GM19452 (cell line): ENCODE results near the gene CHAT.
A peak's percentile ranks its signal among the peaks of the same experiment; 100 is the strongest.

ENCODE experiments used
- ATAC-seq: cut with Tn5 transposase; IDR thresholded peaks from one replicate; pipeline ENCODE4 v1.9.1; 2021; ENCODE audit not compliant: unreplicated experiment

Gene CHAT

GRCh38 chr10:49596836-49597235 lies 17.0 kb upstream of the CHAT start:
- no peak for ATAC-seq

- no peak for ATAC-seq
These were observed 16.2 kb upstream of the CHAT start for GRCh38 chr10:49597426-49598163.

DNA sequence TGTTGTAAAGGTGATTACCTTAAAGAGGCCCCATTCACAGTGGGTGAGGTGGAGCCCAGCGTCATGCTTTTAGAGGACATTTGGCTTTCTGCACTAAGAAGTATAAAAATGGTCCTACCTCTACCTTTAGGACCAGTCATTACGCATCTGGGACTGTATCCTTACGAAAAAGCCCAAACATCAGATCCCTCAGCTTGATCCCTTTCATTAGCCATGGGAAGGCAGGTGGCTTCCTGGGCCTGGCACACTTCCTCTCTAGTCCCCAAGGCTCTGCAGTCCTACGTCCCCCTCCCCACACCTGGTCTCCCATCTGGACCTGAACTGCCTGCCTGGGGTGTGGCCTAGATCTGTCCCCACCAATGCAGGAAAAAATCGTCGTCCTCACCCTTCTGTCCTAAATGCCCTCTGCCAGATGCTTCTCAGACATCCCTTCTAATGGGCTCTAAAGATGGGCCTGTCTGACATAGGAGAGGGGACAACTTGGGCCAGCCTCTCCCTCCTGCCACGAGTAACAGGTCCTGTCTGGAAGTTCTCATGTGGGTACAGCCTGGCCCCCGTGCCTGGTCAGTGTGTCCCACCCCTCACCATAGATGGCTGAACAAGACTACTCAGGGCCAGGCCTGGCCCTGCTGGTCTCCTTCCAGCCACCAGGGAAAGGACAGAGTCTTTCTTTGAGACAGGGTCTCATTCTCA lies 15.5 kb upstream of the CHAT start:
- no peak for ATAC-seq

DNA sequence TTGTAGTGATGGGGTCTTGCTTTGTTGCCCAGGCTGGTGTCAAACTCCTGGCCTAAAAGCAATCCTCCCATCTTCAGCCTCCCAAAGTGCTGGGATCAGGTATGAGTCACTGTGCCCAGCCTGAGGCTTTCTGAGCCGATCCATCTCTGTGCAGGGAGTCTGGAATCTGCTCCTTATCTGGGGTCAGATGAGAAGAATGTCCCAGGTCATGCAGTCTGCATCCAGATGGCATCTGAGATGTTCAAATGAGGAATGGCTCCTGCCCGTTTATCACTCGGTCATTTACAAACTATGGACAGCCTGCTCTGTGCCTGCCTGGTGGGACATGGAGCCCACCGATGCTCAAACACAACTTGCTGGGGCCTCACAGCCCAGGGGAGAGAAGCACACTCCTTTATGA lies 14.9 kb upstream of the CHAT start:
- no peak for ATAC-seq

DNA sequence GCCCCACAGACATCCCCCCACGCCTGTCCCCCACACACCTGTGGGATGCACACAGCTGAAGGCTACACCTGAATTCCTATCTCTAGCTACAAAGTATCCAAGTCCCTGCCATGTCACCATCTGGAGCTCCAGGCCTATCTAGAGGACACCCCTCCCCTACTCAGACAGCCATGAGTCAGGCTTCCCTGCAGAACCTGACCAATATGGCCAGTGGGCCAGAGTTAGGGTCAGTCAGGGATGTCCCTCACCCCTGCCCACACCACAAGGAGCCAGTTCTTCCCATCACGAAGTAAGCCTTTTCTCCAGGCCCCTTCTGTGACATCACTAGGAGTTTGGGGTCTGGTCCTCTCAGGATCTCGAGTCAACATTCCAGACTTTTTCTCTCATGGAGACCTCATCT lies 14.3 kb upstream of the CHAT start:
- ATAC-seq, result no peak

GRCh38 chr10:49600046-49600445 lies 13.8 kb upstream of the CHAT start:
- ATAC-seq, result no peak

DNA sequence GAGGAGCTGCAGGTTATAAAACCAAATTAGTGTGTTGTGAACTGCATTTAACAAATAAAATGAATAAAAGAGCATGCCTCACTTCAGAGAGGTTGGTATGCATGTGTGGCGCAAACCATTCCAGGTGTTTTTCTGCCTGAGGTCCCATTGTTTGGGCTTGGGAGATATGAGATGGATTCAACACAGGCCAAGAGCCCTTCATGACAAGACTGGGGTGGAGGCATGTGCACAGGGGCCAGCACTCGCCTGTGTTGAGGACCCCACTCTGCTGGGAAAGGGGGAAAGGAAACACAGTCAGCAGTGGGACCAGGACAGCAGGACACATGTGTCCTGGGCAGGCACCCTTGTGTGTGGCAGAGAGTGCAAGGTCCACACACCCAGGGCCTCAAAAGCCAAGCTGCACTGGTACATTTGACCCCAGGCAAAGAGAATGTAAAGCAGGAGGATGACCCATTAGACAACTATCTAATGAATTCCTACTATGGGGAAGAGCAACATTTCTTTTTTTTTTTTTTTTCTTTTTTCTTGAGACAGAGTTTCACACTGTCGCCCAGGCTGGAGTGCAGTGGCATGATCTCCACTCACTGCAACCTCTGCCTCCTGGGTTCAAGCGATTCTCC lies 12.9 kb upstream of the CHAT start:
- no peak for ATAC-seq

DNA sequence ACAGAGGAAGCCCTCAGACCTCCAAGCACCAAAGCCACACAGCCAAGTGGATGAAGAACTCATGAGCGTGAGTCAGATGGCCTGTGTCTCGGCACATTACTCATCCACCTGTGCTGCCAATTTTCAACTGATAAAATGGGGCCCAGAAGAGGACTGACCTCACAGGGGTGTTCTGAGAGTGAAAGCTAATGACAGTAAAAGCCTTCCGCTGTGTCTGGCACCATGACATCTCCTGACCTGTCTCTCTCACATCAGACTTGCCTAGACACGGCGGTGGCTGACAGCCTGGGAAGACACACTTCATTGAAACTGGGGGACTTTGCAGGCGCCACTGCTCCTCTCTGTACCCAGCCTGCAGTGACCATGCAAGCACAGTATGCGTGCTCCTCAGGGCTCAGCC lies 12.0 kb upstream of the CHAT start:
- ATAC-seq, result no peak

GRCh38 chr10:49602380-49603023 lies 11.3 kb upstream of the CHAT start:
- no peak for ATAC-seq

- ATAC-seq, result no peak
These were observed 8.5 kb upstream of the CHAT start for GRCh38 chr10:49605216-49605938.

GRCh38 chr10:49605939-49606509 lies 7.8 kb upstream of the CHAT start:
- ATAC-seq, result no peak

GRCh38 chr10:49606981-49607535 lies 6.8 kb upstream of the CHAT start:
- ATAC-seq, result peak; percentile 87

DNA sequence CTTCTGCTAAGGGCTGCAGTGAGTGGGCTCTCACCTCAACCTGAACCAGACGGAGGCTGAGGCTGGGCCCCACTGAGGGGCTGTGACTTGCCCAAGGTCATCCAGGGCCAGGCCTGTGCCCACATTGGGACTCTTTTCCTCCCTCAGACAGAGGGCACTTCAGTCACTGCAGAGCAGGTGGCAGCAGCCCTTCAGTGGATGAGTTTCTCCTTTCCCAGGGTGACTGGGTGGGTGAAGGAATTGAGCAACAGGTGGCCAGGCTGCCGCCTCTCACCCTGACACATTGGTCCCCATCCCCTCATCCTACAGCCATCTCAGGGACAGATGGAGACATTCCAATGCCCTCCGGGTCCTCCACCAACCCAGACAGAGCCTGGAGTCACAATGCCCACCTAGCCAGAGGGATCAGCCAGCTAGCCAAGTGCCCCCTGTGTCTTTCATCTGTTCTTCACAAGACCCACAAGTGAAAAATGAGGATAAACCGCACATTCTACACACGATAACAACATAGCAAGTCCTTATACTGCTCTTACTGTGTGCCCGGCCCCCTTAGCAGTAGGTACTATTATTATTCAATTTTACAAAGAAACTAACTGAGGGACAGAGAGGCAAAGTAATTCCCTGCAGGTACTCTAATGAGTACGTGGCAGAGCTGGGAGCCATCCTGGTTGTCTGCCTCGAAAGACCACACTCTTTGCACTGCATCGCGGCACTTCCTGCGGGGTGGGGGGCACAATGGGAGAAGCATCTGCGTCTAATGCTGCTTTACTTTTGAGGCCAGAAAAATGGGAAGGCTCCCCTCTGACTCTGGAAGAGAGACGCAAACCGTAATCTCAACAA lies 5.5 kb upstream of the CHAT start:
- ATAC-seq, result no peak

GRCh38 chr10:49609006-49609282 lies 4.9 kb upstream of the CHAT start:
- no peak for ATAC-seq

GRCh38 chr10:49609283-49610113 lies 4.3 kb upstream of the CHAT start:
- ATAC-seq, result no peak

- no peak for ATAC-seq
These were observed 3.8 kb upstream of the CHAT start, which contains the start of gene SLC18A3 for GRCh38 chr10:49610114-49610457. TSS of gene SLC18A3 (plus strand) at chr10:49610310. CDS start at chr10:49610741, 431 bp downstream.

GRCh38 chr10:49610458-49611165 lies 3.2 kb upstream of the CHAT start:
- no peak for ATAC-seq

GRCh38 chr10:49611166-49611815 lies 2.5 kb upstream of the CHAT start:
- no peak for ATAC-seq
